SK-N-MC (cell line): ENCODE results near the gene DVL1.

Experiments
- DNase-seq: peaks from one replicate; pipeline ENCODE4 v3.0.0-alpha.2; 2011; ENCODE audit warnings: low read depth, low spot score
- H3K27ac ChIP-seq: fragments of 200-600 bp; sonication (generic); 2 replicates; pipeline ENCODE4 v1.5.1; 2016; ENCODE audit warnings: mixed run types
- H3K36me3 ChIP-seq: fragments of 200-600 bp; sonication (generic); 2 replicates; pipeline ENCODE4 v1.6.1; 2017; ENCODE audit warnings: antibody characterized with exemption, low read length, mixed read lengths; ENCODE audit not compliant: insufficient read depth
- H3K4me3 ChIP-seq: fragments of 200-600 bp; sonication (generic); 2 replicates; pipeline ENCODE4 v1.5.1; 2016
- H3K9ac ChIP-seq: fragments of 200-600 bp; sonication (generic); 2 replicates; pipeline ENCODE4 v1.8.0; 2017; ENCODE audit warnings: mixed run types, mixed read lengths; ENCODE audit not compliant: insufficient read length
- H3K9me3 ChIP-seq: fragments of 200-600 bp; sonication (generic); 2 replicates; pipeline ENCODE4 v1.6.1; 2017; ENCODE audit warnings: low read depth, mild to moderate bottlenecking, antibody characterized with exemption, low read length, moderate library complexity, mixed read lengths
- EZH2 ChIP-seq: fragments of 200-600 bp; sonication (generic); IDR thresholded peaks from one replicate; pipeline ENCODE4 v1.6.1; 2017; ENCODE audit warnings: antibody characterized with exemption
- FOXP2 ChIP-seq: optimal IDR thresholded peaks from 2 replicates; pipeline ENCODE3; 2011; ENCODE audit warnings: mild to moderate bottlenecking, moderate library complexity; ENCODE audit not compliant: insufficient read depth; ENCODE audit errors: extremely low read length, control extremely low read depth
- POLR2AphosphoS5 ChIP-seq: IDR thresholded peaks from 2 replicates; pipeline ENCODE4 v1.6.1; 2012; ENCODE audit warnings: mild to moderate bottlenecking, low read depth, low read length, borderline replicate concordance

DVL1 gene

GRCh38 chr1:1310109-1310385, 39.2 kb downstream of the DVL1 start:
- no peak overlapping the region for H3K27ac ChIP-seq

GRCh38 chr1:1309251-1310108, 39.7 kb downstream of the DVL1 start:
- H3K9me3 ChIP-seq: no peaks in the 10 kb centered on the region
- no peak for DNase-seq
- H3K9ac ChIP-seq: peak overlapping the region; percentile 79
- peaks cover 33% of the 10 kb centered on the region; the same call in 1 of the 2 replicates for H3K36me3 ChIP-seq
- peak overlapping the region; percentile 85 for H3K4me3 ChIP-seq
- no peak overlapping the region for H3K27ac ChIP-seq
- no peak for TF ChIP-seq FOXP2
- peak; percentile 16; the same call in 1 of the 2 replicates for TF ChIP-seq POLR2AphosphoS5

More at GRCh38 chr1:1310109-1310385, 39.2 kb downstream of the DVL1 start:
- H3K4me3 ChIP-seq: 0 out of 2 replicates have a peak overlapping the region, but pooled peaks have one; percentile 85
- H3K36me3 ChIP-seq: peaks cover 38% of the 10 kb centered on the region; the same call in 1 of the 2 replicates
- H3K9me3 ChIP-seq: no peaks in the 10 kb centered on the region
- TF ChIP-seq FOXP2 (no peak), POLR2AphosphoS5 (no peak), EZH2 (no peak)
- no peak overlapping the region for H3K9ac ChIP-seq
- no peak for DNase-seq

GRCh38 chr1:1308756-1309250, 40.4 kb downstream of the DVL1 start:
- Histone ChIP-seq H3K9ac (peak overlapping the region; percentile 79), H3K4me3 (peak overlapping the region; percentile 85), H3K36me3 (peaks cover 26% of the 10 kb centered on the region; the same call in 1 of the 2 replicates), H3K9me3 (no peaks in the 10 kb centered on the region), H3K27ac (peak overlapping the region; percentile 51)
- no peak for DNase-seq
- TF ChIP-seq FOXP2 (no peak), POLR2AphosphoS5 (no peak), EZH2 (no peak)

- DNase-seq: peak; percentile 65
- no peak for TF ChIP-seq EZH2
- no peak for TF ChIP-seq FOXP2
- TF ChIP-seq POLR2AphosphoS5: peak; percentile 76; the same call in 1 of the 2 replicates
- peak within 1 kb of the TSS; percentile 79 for H3K9ac ChIP-seq
- H3K36me3 ChIP-seq: peaks cover 20% of the 10 kb centered on the region; the same call in 1 of the 2 replicates
- peak within 1 kb of the TSS; percentile 91 for H3K27ac ChIP-seq
- H3K9me3 ChIP-seq: no peaks in the 10 kb centered on the region
- H3K4me3 ChIP-seq: peak within 1 kb of the TSS; percentile 85
Observed at GRCh38 chr1:1307923-1308755, 41.1 kb downstream of the DVL1 start, which contains the start of the genes ACAP3 and PUSL1. ACAP3 (minus strand) TSS chr1:1307930; CDS start chr1:1307815, 115 bp downstream. PUSL1 (plus strand) TSS chr1:1308597; CDS start chr1:1308644, 47 bp downstream.

GRCh38 chr1:1307261-1307922, 41.8 kb downstream of the DVL1 start:
- TF ChIP-seq FOXP2 (no peak), POLR2AphosphoS5 (no peak), EZH2 (no peak)
- peaks cover 13% of the 10 kb centered on the region; the same call in 1 of the 2 replicates for H3K36me3 ChIP-seq
- H3K9me3 ChIP-seq: no peaks in the 10 kb centered on the region
- DNase-seq: no peak
- peak overlapping the region; percentile 62; the same call in 1 of the 2 replicates for H3K27ac ChIP-seq
- peak overlapping the region; percentile 75 for H3K9ac ChIP-seq
- H3K4me3 ChIP-seq: peak overlapping the region; percentile 85

GRCh38 chr1:1306661-1307260, 42.5 kb downstream of the DVL1 start:
- Histone ChIP-seq H3K4me3 (peak overlapping the region; percentile 85), H3K27ac (no peak overlapping the region; the same call in 1 of the 2 replicates), H3K9me3 (no peaks in the 10 kb centered on the region), H3K9ac (peak overlapping the region; percentile 75), H3K36me3 (peaks cover 10% of the 10 kb centered on the region; the same call in 1 of the 2 replicates)
- TF ChIP-seq EZH2: no peak
- DNase-seq: no peak

GRCh38 chr1:1306070-1306660, 43.1 kb downstream of the DVL1 start:
- Histone ChIP-seq H3K36me3 (peaks cover 4% of the 10 kb centered on the region; the same call in 1 of the 2 replicates), H3K27ac (peak overlapping the region; percentile 80), H3K9ac (peak overlapping the region; percentile 66), H3K4me3 (peak overlapping the region; percentile 85), H3K9me3 (no peaks in the 10 kb centered on the region)
- no peak for DNase-seq
- TF ChIP-seq POLR2AphosphoS5 (no peak), FOXP2 (no peak), EZH2 (no peak)
